NCI-H524 treated with DMSO at 0.1 percent for 48 hours (cell line): ENCODE measurements around the gene PLCD1.
"Not testable (repeated sequence)": the region's sequence is repeated elsewhere in the genome, so short reads cannot be mapped to it uniquely, and the experiment has no call there.

ENCODE experiments used
- DNase-seq: peaks from one replicate; lab custom pipeline; 2025; lab: John Stamatoyannopoulos, UW

PLCD1 gene

GRCh38 chr3:38036906-38037305 is 7.5 kb upstream of the PLCD1 start:
- no peak for DNase-seq

- DNase-seq, result no peak
Observed at GRCh38 chr3:38036286-38036685, 6.8 kb upstream of the PLCD1 start.

GRCh38 chr3:38034335-38034734 is 4.9 kb upstream of the PLCD1 start:
- DNase-seq, result not testable (repeated sequence)

DNA sequence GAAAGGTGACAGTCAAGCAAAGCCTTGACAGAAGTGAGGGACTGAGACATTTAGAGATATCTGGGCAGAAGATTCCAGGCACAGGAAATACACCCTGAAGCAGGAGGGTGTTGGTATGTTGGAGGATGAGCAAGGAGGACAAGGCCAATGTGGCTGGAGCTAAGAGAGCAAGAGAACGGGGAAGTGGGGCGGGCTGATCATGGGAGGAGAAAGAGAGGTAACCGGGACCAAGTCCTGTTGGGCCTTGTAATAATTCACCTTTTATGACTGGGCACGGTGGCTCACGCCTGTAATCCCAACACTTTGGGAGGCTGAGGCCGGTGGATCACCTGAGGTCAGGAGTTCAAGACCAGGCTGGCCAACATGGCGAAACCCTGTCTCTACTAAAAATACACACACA is 4.1 kb upstream of the PLCD1 start:
- not testable (repeated sequence) for DNase-seq

DNA sequence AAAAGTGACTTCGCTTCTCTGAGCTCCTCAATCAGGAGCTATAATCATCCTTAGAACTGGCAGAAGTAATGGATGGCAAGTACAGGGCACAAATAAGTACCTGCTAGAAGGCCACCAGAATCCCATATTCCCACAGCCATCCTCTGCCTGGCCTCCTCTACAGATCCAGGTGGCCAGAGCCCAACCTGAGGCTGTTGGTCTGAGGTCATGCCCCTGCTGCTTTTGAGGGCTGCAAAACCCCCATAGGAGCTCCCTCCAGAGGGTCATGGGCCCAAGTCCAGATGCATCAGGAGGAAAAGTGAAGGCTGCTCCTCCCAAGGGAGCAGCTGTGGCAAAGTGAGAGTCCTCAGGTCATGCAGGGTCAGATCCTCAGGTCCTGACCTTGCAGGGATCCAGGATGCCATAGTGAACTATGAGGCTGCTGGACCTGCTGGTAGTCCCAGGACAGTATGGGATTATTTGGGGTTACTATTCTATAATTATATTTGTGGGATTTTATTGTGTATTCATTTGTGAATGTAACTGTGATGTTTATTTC is 3.0 kb upstream of the PLCD1 start:
- DNase-seq, result no peak

DNA sequence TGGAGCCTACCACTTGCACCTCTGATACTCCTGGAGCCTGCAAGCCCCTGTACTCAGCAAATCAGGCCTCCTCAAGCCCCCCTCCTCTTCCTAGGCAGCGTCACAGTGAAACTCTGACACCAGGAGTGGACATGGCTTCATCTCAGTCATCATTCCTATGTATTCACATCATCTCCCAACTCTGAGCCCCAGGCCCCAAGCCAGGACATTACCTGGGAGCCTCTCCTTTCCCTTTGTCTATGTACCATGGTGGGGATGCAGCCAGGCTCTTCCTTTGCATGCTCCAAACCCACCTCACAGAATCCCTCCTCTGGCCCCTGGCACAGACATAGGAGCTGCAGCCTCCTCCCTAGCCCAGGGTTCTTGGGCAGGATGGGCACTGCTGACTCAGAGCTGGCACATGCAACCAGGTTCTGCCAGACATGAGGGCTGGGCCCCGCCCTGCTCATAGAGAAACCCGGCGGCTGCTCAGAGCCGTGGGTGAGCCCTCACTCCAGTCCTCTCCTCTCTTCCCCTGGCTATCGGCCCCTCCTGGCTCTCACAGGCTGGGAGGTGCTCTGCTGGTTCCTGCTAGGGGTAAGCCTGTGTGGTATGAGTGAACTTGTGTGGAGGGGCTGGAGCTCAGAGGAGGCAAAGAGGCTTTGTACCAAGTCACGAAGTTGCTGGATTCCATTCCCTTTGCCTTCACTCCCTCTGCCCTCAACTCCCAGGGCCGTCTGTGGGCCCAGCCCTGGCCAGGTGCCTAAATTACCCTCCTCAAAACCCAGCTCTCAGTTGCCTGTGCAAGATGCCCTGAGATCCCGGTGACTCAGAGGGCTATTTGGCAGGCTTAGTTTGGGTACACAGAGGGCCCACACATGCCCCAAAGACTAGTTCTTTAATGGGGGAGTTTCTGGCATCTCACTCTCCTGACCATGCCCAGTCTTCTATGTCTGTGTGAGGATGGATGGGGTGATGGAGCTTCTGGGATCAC is 1.9 kb upstream of the PLCD1 start:
- no peak for DNase-seq

- no peak for DNase-seq
Observed at GRCh38 chr3:38030126-38031021, 932 bp upstream of the PLCD1 start.

GRCh38 chr3:38028621-38029361 is 651 bp downstream of the PLCD1 start:
- no peak for DNase-seq

DNA sequence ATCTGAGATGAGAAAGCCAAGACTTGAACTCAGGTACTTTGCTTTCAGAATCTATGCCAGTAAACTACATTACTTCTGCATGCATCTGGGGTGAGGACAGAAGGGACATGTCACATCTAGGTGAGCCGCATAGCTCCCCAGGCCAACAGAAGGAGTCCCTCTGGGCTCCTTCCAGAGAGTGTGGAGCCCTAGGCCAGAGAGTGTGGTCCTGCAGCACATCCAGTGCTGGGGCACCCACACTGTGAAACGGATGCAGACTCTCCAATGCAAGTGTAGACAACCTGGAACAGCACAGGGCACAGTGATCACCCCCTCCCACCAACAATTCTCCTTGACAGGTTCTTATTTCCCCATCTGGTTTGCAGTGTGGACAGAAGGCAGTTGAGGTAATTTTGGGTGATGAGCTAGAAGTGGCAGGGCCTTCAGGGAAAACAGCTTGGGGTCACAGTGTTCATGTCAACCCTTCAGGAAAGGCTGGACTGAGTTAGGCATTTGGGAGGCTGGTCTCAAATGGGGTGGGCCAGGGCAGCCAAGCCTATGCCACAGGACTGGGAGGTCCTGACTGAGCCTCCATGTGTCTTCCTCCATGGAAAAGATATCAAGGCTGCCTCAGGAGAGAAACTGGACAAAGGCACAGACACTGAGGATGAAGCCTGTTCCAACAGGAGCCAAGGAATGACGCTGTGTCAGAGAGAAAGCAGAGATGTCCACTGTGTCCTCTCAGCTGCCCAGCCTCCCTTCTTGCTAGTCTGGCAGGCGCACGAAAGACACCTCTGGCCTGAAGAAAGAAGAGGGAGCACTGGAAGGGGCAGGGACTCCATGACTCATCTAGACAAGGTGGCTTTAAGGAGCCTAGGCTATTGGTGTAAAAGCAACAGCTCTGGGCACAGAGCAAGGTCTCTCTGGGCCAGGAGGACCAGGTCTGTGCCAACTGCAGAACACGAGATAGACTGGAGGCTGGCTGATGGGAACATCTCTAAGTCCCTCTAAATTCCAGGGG is 1.7 kb downstream of the PLCD1 start:
- no peak for DNase-seq

- DNase-seq, result no peak
Observed at GRCh38 chr3:38026856-38027255, 2.6 kb downstream of the PLCD1 start.

- no peak for DNase-seq
Observed at GRCh38 chr3:38022896-38023709, 6.3 kb downstream of the PLCD1 start.

GRCh38 chr3:38022301-38022700 is 7.1 kb downstream of the PLCD1 start:
- DNase-seq, result no peak

DNA sequence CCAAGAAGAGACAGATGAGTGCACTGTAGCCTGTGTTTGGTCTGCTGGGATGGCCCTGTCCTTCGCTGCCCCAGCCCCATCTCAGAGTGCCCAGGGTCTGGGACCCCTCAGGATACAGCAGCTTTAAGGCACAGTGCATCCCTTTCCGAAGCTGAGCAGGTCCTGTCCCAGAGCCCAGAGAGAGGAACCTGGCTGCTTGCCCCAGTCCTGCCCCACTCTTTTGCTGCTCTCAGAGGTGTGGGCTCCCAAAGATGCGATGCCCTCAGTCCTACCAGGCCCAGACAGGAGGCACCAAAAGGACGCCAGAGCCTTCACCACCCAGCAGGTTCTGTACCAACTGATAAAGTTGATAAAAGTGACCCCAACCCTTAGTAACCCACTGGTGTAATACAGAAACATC is 8.2 kb downstream of the PLCD1 start:
- no peak for DNase-seq

GRCh38 chr3:38020342-38020726 is 9.1 kb downstream of the PLCD1 start:
- DNase-seq, result no peak

DNA sequence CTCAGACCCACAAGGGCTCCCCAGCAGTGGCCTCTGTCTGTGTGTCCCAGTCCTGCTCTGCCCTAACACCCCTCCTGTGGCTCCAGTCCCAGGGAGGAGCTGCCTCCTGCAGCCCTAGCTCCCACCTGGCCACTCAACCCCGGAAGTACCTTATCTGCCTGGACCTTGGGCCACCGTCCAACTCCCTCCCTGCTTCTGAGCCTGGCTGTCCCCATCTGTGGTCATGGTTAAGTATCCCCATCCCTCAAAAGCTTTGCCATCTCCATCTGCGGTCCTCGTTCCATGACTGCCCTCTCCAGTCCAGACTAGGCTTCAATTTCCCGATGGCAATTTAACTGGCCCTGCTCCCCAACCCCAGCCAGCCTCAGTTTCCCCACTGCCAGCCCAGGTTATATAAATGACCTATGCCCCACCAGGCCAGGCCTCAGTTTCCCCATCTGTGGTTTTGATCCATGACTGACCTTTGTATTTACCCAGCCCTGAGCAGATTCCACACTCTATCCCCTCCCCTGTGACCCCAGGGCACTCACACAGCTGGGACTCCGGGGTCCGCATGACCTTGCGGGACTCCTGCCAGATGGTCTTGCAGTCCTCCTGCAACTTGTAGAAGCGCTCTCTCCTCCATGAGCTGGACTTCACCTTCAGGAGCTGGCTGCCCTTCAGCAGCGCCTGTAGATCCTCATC is 9.6 kb downstream of the PLCD1 start:
- no peak for DNase-seq

- DNase-seq, result no peak
Observed at GRCh38 chr3:38018296-38019266, 10.9 kb downstream of the PLCD1 start.

- no peak for DNase-seq
Observed at GRCh38 chr3:38017445-38018295, 11.8 kb downstream of the PLCD1 start.
